WTC11 (cell line): ENCODE data around the gene RNF212. TPM values are rescaled to one million over a fixed set of nuclear protein-coding genes. Genes with fewer than 3 reads are reported as not detected.

ENCODE experiments used
- ETV6 ChIP-seq: sonication (generic); formaldehyde crosslinking; IDR thresholded peaks from 2 replicates; pipeline ENCODE4 v1.8.1; 2022; ENCODE audit warnings: mild to moderate bottlenecking, missing genetic modification reagents
- NR2C2 ChIP-seq: sonication (generic); formaldehyde crosslinking; IDR thresholded peaks from 2 replicates; pipeline ENCODE4 v1.8.0; 2022; ENCODE audit warnings: mild to moderate bottlenecking, missing genetic modification reagents
- total RNA-seq: library from RNA; stranded (reverse); gene quantifications from 3 replicates; pipeline ENCODE4 v1.2.3, GENCODE V29; 2021
- TF ChIP-seq, protein P1 (sequence below): fragments of 250-450 bp; sonication (Bioruptor Pico); conservative IDR thresholded peaks from 2 replicates; pipeline ENCODE4 v1.9.0; 2021; ENCODE audit warnings: mild to moderate bottlenecking

RNF212 gene
- total RNA-seq, 1 experiment from 2014 or later = 1.0 TPM

DNA sequence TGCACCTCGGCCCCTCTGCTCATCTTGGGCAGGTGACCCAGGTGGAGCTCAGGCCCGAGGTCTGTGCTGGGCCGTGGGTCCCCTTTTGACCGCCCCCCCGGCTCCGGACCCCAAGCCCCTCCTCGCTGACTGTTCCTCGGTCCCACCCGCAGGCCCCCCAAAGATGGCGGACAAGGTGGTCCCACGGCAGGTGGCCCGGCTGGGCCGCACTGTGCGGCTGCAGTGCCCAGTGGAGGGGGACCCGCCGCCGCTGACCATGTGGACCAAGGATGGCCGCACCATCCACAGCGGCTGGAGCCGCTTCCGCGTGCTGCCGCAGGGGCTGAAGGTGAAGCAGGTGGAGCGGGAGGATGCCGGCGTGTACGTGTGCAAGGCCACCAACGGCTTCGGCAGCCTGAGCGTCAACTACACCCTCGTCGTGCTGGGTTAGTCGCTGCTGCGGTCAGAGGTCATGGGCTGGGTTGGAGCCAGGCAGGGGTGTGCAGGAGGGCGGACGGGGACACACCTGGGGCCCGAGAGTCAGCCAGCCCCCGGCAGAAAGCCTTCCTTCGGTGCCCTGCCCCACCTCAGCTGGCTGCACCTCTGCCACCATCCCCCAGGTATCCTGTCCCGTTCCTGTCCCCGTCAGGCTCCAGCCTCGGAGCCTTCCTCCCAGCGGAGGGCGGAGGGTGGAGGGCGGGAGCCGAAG is 91.2 kb downstream of the RNF212 start (continued):
- TF ChIP-seq NR2C2 (no peak), ETV6 (CRISPR knock-in tag) (no peak)
- TF ChIP-seq, protein P1, sequence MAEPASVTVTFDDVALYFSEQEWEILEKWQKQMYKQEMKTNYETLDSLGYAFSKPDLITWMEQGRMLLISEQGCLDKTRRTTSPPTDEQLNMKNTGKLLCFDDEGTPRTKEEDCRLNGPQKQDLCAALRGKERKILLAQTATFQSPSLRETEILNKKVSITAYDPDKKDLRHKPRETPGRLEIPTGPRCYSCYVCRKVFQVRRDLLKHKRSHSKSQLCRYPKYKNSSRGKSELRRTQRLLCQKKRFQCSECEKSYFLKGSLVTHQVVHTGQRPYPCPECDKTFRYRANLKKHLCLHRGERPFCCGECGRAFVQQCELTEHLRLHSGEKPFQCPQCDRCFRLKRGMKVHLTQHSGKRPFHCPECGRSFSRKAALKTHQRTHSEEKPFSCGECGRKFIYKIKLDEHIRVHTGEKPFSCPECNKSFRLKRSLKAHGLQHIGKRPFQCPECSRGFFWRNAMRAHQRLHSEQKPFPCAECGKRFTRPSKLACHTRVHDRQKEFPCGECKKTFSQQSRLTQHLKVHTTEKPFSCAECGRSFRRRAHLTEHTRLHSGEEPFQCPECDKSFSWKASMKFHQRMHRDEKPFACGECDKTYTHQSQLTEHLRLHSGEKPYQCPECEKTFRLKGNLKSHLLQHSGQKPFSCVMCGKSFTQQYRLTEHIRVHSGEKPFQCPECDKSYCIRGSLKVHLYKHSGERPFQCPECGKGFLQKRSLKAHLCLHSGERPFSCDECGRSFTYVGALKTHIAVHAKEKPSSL (CRISPR knock-in tag) = no peak

Other genes starting within 250 kb of the RNF212 start
- gene GAK, start 181.2 kb downstream of the RNF212 start, total RNA-seq = 108 to 121 TPM (median 108 TPM) in 3 replicates
- gene TMEM175, start 181.1 kb downstream of the RNF212 start, total RNA-seq = 6.4 to 10.6 TPM (median 9.2 TPM) in 3 replicates
- 15.7 to 19.3 TPM (median 16.9 TPM) in 3 replicates for gene DGKQ, start 140.0 kb downstream of the RNF212 start, total RNA-seq
- gene IDUA, start 126.5 kb downstream of the RNF212 start, total RNA-seq = 8.5 to 9.7 TPM (median 8.7 TPM) in 3 replicates
- gene SLC26A1, start 120.2 kb downstream of the RNF212 start, total RNA-seq = 0.14 to 0.85 TPM (median 0.25 TPM) in 3 replicates
- gene FGFRL1, start 101.9 kb downstream of the RNF212 start, total RNA-seq = 25.9 to 30.6 TPM (median 27.3 TPM) in 3 replicates
- gene SPON2, start 59.0 kb upstream of the RNF212 start, total RNA-seq = 4.9 to 6.6 TPM (median 5.3 TPM) in 3 replicates
- 143 to 167 TPM (median 159 TPM) in 3 replicates for gene CTBP1, start 135.6 kb upstream of the RNF212 start, total RNA-seq
- gene MAEA, start 176.3 kb upstream of the RNF212 start, total RNA-seq = 66.9 to 86.9 TPM (median 79.8 TPM) in 3 replicates
- gene UVSSA, start 233.6 kb upstream of the RNF212 start, total RNA-seq = 36.9 to 41.5 TPM (median 40.4 TPM) in 3 replicates